CD14-positive monocyte (primary cell): ENCODE measurements around the gene PPOX. TPM values are rescaled to one million over a fixed set of nuclear protein-coding genes. Genes with fewer than 3 reads are reported as not detected.
A peak's percentile ranks its signal among the peaks of the same experiment; 100 is the strongest.

Experiments
- DNase-seq, 3 donors: peaks; one replicate each; pipeline ENCODE4 v3.0.0-alpha.2; 2011 to 2022
- H2AFZ ChIP-seq: 2 replicates; pipeline ENCODE4 v1.6.0; 2012; ENCODE audit warnings: mild to moderate bottlenecking, low read depth, low read length, inconsistent platforms; ENCODE audit not compliant: insufficient read depth, poor library complexity, severe bottlenecking
- H3K27ac ChIP-seq, 2 donors: 1 replicate in 1 of 2; 2 replicates in 1 of 2; pipeline ENCODE4 v1.5.1; 2012 to 2013; ENCODE audit warnings: low read length in 2 of 2, control low read depth in 1 of 2, inconsistent platforms in 1 of 2, low read depth in 1 of 2, mild to moderate bottlenecking in 1 of 2
- H3K27me3 ChIP-seq, 2 donors: one replicate each; pipeline versions ENCODE4 v1.6.0 to v1.6.1; 2011 to 2013; ENCODE audit warnings: low read length in 2 of 2; ENCODE audit not compliant: control insufficient read depth in 2 of 2, insufficient read depth in 2 of 2
- H3K36me3 ChIP-seq, 2 donors: replicated peaks in 1 of 2; 1 replicate in 1 of 2; 2 replicates in 1 of 2; pipeline versions ENCODE4 v1.5.1 to v1.6.1; 2012 to 2013; ENCODE audit warnings: low read length in 2 of 2, control low read depth in 1 of 2, inconsistent platforms in 1 of 2, mild to moderate bottlenecking in 1 of 2; ENCODE audit not compliant: insufficient read depth in 2 of 2, control insufficient read depth in 1 of 2
- H3K4me1 ChIP-seq, 2 donors: 1 replicate in 1 of 2; 2 replicates in 1 of 2; pipeline versions ENCODE4 v1.5.1 to v1.6.1; 2012 to 2013; ENCODE audit warnings: low read length in 2 of 2, control low read depth in 1 of 2, inconsistent platforms in 1 of 2, mild to moderate bottlenecking in 1 of 2, moderate library complexity in 1 of 2; ENCODE audit not compliant: insufficient read depth in 2 of 2, control insufficient read depth in 1 of 2
- H3K4me2 ChIP-seq: replicated peaks from 2 replicates; pipeline ENCODE3; 2012; ENCODE audit warnings: low read length, moderate library complexity, mild to moderate bottlenecking; ENCODE audit not compliant: poor library complexity, severe bottlenecking; ENCODE audit errors: extremely low read depth
- H3K4me3 ChIP-seq, 3 experiments: fragments of 200-600 bp in 1 of 3; sonication (generic) in 1 of 3; replicated peaks in 1 of 3; 1 replicate in 2 of 3; 2 replicates in 1 of 3; pipeline ENCODE4 v1.5.1; 2011 to 2013; ENCODE audit warnings: low read length in 3 of 3, mild to moderate bottlenecking in 3 of 3, control low read depth in 2 of 3, low read depth in 2 of 3, inconsistent platforms in 1 of 3, moderate library complexity in 1 of 3
- H3K79me2 ChIP-seq: 2 replicates; pipeline ENCODE4 v1.6.0; 2012; ENCODE audit warnings: mild to moderate bottlenecking, control low read depth, inconsistent platforms, low read length, moderate library complexity; ENCODE audit not compliant: insufficient read depth
- H3K9ac ChIP-seq: 2 replicates; pipeline ENCODE4 v1.6.0; 2017; ENCODE audit warnings: low read length, mild to moderate bottlenecking; ENCODE audit not compliant: insufficient read depth, poor library complexity, severe bottlenecking
- H3K9me3 ChIP-seq, 2 donors: replicated peaks in 1 of 2; 1 replicate in 1 of 2; 2 replicates in 1 of 2; pipeline versions ENCODE4 v1.5.1 to v1.6.1; 2012 to 2013; ENCODE audit warnings: low read length in 2 of 2, control low read depth in 1 of 2; ENCODE audit not compliant: control insufficient read depth in 1 of 2, insufficient read depth in 1 of 2
- H4K20me1 ChIP-seq: 2 replicates; pipeline ENCODE4 v1.6.0; 2012; ENCODE audit warnings: mild to moderate bottlenecking, low read length, control low read depth, moderate library complexity; ENCODE audit not compliant: insufficient read depth
- H3K27ac Mint-ChIP-seq, 7 donors: one replicate each; pipeline ENCODE4 v1.8.0; 2020; ENCODE audit warnings: mild to moderate bottlenecking in 7 of 7, mixed read lengths in 7 of 7, moderate library complexity in 6 of 7, inconsistent platforms in 2 of 7
- H3K27me3 Mint-ChIP-seq, 3 donors: one replicate each; pipeline ENCODE4 v1.8.0; 2021 to 2022; ENCODE audit warnings: low read depth in 3 of 3, mild to moderate bottlenecking in 3 of 3, mixed read lengths in 3 of 3, moderate library complexity in 3 of 3, inconsistent platforms in 1 of 3
- H3K36me3 Mint-ChIP-seq, 2 donors: one replicate each; pipeline ENCODE4 v1.8.0; 2020; ENCODE audit warnings: mixed read lengths in 2 of 2, inconsistent platforms in 1 of 2, mild to moderate bottlenecking in 1 of 2
- H3K4me1 Mint-ChIP-seq: one replicate; pipeline ENCODE4 v1.8.0; 2020; ENCODE audit warnings: mild to moderate bottlenecking, mixed read lengths
- H3K4me3 Mint-ChIP-seq, 2 donors: one replicate each; pipeline ENCODE4 v1.8.0; 2020; ENCODE audit warnings: mild to moderate bottlenecking in 2 of 2, mixed read lengths in 2 of 2, moderate library complexity in 1 of 2
- H3K9me3 Mint-ChIP-seq, 7 donors: one replicate each; pipeline ENCODE4 v1.8.0; 2020 to 2022; ENCODE audit warnings: mixed read lengths in 7 of 7, mild to moderate bottlenecking in 6 of 7, moderate library complexity in 6 of 7, inconsistent platforms in 2 of 7
- WGBS: methylation state at CpG from one replicate; pipeline ENCODE4 v1.1.5; 2013; ENCODE audit warnings: missing lambda C conversion rate; ENCODE audit not compliant: insufficient coverage; 5-methylcytosine and 5-hydroxymethylcytosine counted together
- intact Hi-C, 2 donors: fragments of 100-400 bp; cut with micrococcal nuclease; formaldehyde crosslinking; loops; one replicate each; pipeline versions ENCODE4 v1.15.0 to v1.15.1; 2023
- polyA plus RNA-seq, 3 donors: library from polyadenylated mRNA; depleted of rRNA in 1 of 3; unstranded in 2 of 3; stranded (reverse) in 1 of 3; fragments of 300-500 nt in 2 of 3; fragments of >200 nt in 1 of 3; fragmentation: Illumina TruSeq in 2 of 3; gene quantifications; 1 replicate in 2 of 3; 2 replicates in 1 of 3; pipeline ENCODE4 v1.2.3, GENCODE V29; 2012 to 2021
- TF ChIP-seq, protein P1 (sequence below): fragments of 200-600 bp; IDR thresholded peaks from one replicate; pipeline ENCODE4 v1.8.0; 2022; ENCODE audit warnings: antibody characterized with exemption, mild to moderate bottlenecking

PPOX gene
- polyA plus RNA-seq, 3 donors = 10.5 to 42.6 (median 10.8) TPM

DNA sequence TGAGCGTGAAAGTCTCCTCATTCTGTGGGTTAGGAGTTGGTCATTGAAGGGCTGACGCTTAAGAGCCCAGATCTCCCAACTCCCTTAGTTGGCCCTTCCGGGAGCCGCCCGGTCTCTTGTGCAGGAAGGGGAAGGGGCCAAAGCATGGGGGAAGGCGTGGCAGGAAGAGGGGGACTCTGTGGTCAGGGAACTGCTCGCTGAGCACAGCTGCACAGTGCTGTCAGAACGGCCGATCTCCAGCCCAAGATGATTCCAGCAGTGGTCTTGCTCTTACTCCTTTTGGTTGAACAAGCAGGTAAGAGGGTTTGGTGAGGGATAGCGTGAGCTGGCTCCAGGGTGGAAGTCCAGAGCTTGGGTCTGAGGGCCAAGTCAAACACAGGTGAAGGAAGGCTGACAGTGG, 48.9 kb downstream of the PPOX start, which contains the start of gene FCER1G:
Gene FCER1G (plus strand): TSS at position 220 of the 400 bp plus-strand sequence. CDS start 27 bp downstream, at position 247.
- intact Hi-C loops = no loop called here
- peaks cover 90% of the 10 kb centered on the region for H3K79me2 ChIP-seq
- H3K4me2 ChIP-seq = peak within 1 kb of the TSS; percentile 100
- TF ChIP-seq, protein P1, sequence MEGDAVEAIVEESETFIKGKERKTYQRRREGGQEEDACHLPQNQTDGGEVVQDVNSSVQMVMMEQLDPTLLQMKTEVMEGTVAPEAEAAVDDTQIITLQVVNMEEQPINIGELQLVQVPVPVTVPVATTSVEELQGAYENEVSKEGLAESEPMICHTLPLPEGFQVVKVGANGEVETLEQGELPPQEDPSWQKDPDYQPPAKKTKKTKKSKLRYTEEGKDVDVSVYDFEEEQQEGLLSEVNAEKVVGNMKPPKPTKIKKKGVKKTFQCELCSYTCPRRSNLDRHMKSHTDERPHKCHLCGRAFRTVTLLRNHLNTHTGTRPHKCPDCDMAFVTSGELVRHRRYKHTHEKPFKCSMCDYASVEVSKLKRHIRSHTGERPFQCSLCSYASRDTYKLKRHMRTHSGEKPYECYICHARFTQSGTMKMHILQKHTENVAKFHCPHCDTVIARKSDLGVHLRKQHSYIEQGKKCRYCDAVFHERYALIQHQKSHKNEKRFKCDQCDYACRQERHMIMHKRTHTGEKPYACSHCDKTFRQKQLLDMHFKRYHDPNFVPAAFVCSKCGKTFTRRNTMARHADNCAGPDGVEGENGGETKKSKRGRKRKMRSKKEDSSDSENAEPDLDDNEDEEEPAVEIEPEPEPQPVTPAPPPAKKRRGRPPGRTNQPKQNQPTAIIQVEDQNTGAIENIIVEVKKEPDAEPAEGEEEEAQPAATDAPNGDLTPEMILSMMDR = no peak
- WGBS = 0% methylated on average over 5 of the region's 10 CpGs
- Mint-ChIP-seq H3K4me3 (peak within 1 kb of the TSS; percentile 99 to 100), H3K36me3 (peaks cover 72 to 74% of the 10 kb centered on the region in 2 donors), H3K9me3 (no peaks in the 10 kb centered on the region), H3K4me1 (peaks cover 55% of the 10 kb centered on the region), H3K27ac (peak within 1 kb of the TSS; percentile 98 to 100 (median 100)), H3K27me3 (peaks cover 0 to 1% (median 0%) of the 10 kb centered on the region in 3 donors)
- H3K9me3 ChIP-seq = no peaks in the 10 kb centered on the region
- H3K27me3 ChIP-seq = no peaks in the 10 kb centered on the region
- H3K9ac ChIP-seq = peak within 1 kb of the TSS; percentile 97
- peak within 1 kb of the TSS; percentile 91 to 98 (median 96) for H3K4me3 ChIP-seq
- no peak within 1 kb of the TSS for H2AFZ ChIP-seq
- H3K27ac ChIP-seq = peak within 1 kb of the TSS; percentile 98 to 100
- peak; percentile 91 to 92 (median 92) for DNase-seq
- peaks cover 37% of the 10 kb centered on the region for H4K20me1 ChIP-seq
- peaks cover 45 to 52% of the 10 kb centered on the region in 2 donors for H3K4me1 ChIP-seq
- peaks cover 59 to 61% of the 10 kb centered on the region in 2 donors for H3K36me3 ChIP-seq

DNA sequence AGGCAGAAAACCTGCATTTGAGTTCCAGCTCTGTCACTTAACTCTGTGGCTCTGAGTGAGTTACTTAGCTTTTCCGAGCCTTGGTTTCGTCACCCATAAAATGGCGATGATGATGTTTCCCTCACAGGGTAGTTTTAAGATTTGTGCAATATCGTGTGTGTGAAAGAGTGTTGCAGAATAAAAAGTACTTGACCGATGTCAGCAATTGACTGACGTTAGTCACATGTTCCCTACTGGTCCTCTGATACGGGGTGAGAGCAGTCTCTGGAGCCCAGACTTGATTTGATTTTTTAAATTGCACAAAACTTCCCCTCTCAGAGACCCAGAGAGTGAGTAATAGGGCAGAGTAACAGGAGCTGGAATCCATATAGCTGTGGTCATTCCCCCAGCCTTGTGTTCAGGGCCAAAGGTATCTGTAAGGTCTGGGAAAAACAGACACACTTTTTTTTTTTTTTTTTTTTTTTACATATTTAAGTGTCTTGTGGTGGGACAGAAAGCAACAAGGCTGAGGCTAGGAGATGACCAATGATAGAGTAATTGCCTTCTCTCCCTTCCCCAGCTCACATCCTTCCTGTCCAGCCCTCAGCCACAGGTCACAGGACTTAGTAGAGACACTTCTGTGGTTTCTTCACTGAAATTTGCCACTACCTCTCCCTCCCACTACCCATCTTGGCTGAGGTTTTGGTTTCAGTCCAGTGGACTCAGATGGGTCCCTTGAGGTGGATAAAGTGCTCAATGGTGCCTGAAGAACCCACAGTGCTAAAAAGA, 50.9 kb downstream of the PPOX start:
- peaks cover 41 to 52% of the 10 kb centered on the region in 2 donors for H3K36me3 ChIP-seq
- TF ChIP-seq, protein P1 = no peak
- peaks cover 40 to 44% of the 10 kb centered on the region in 2 donors for H3K4me1 ChIP-seq
- H3K4me2 ChIP-seq = peak overlapping the region; percentile 100
- H3K4me3 Mint-ChIP-seq = peak overlapping the region; percentile 99 to 100
- peaks cover 72% of the 10 kb centered on the region for H3K79me2 ChIP-seq
- H3K27ac ChIP-seq = peak overlapping the region; percentile 98 to 100
- H3K9me3 Mint-ChIP-seq = no peaks in the 10 kb centered on the region
- intact Hi-C loops = no loop called here
- peak; percentile 96 to 99 (median 99) for DNase-seq
- H3K36me3 Mint-ChIP-seq = peaks cover 63 to 68% of the 10 kb centered on the region in 2 donors
- peak overlapping the region; percentile 91 to 98 (median 96) for H3K4me3 ChIP-seq
- peaks cover 56% of the 10 kb centered on the region for H4K20me1 ChIP-seq
- WGBS = 7% methylated on average over 5 of the region's 7 CpGs
- H3K27ac Mint-ChIP-seq = peak overlapping the region; percentile 98 to 100 (median 100)
- no peaks in the 10 kb centered on the region for H3K9me3 ChIP-seq
- no peak overlapping the region for H2AFZ ChIP-seq
- H3K9ac ChIP-seq = peak overlapping the region; percentile 97
- H3K27me3 Mint-ChIP-seq = peaks cover 0 to 1% (median 0%) of the 10 kb centered on the region in 3 donors
- H3K27me3 ChIP-seq = no peaks in the 10 kb centered on the region
- peaks cover 57% of the 10 kb centered on the region for H3K4me1 Mint-ChIP-seq
